WERI-Rb-1 (cell line): ENCODE results near the gene ZNF490.
"Not testable (repeated sequence)": the region's sequence is repeated elsewhere in the genome, so short reads cannot be mapped to it uniquely, and the experiment has no call there.

Source experiments
- DNase-seq: peaks from one replicate; pipeline ENCODE4 v3.0.0-alpha.2; 2020
- H3K27ac ChIP-seq: fragments of 250-450 bp; sonication (Bioruptor Pico); 2 replicates; pipeline ENCODE4 v1.5.1; 2020; ENCODE audit warnings: mild to moderate bottlenecking, moderate library complexity
- H3K27me3 ChIP-seq: fragments of 250-450 bp; sonication (Bioruptor Pico); 2 replicates; pipeline ENCODE4 v1.5.1; 2021; ENCODE audit warnings: mild to moderate bottlenecking, low read depth, moderate library complexity; ENCODE audit not compliant: insufficient read depth, severe bottlenecking
- H3K36me3 ChIP-seq: fragments of 250-450 bp; sonication (Bioruptor Pico); 2 replicates; pipeline ENCODE4 v1.5.1; 2020; ENCODE audit warnings: mild to moderate bottlenecking, moderate library complexity
- H3K4me3 ChIP-seq: 2 replicates; pipeline ENCODE4 v1.5.1; 2011; ENCODE audit warnings: low read depth, mild to moderate bottlenecking, control low read depth, low read length
- H3K9me3 ChIP-seq: fragments of 250-450 bp; sonication (Bioruptor Pico); 2 replicates; pipeline ENCODE4 v1.5.1; 2021; ENCODE audit warnings: mild to moderate bottlenecking, moderate library complexity; ENCODE audit not compliant: severe bottlenecking
- CTCF ChIP-seq: IDR thresholded peaks from 2 replicates; pipeline ENCODE4 v1.5.1; 2011; ENCODE audit warnings: low read depth, mild to moderate bottlenecking, control low read depth, inconsistent platforms, low read length

Gene ZNF490

GRCh38 chr19:12649941-12650340 lies 39.3 kb upstream of the ZNF490 start:
- no peaks in the 10 kb centered on the region for H3K27me3 ChIP-seq
- DNase-seq, result no peak
- H3K27ac ChIP-seq, result no peak overlapping the region
- no peak overlapping the region for H3K4me3 ChIP-seq
- no peaks in the 10 kb centered on the region; the same call in 1 of the 2 replicates for H3K36me3 ChIP-seq
- H3K9me3 ChIP-seq, result no peaks in the 10 kb centered on the region
- no peak for TF ChIP-seq CTCF

GRCh38 chr19:12648088-12648487 lies 37.5 kb upstream of the ZNF490 start:
- no peaks in the 10 kb centered on the region for H3K36me3 ChIP-seq
- H3K9me3 ChIP-seq, result no peaks in the 10 kb centered on the region
- no peak overlapping the region for H3K27ac ChIP-seq
- TF ChIP-seq CTCF, result no peak
- H3K4me3 ChIP-seq, result no peak overlapping the region
- no peak for DNase-seq
- H3K27me3 ChIP-seq, result no peaks in the 10 kb centered on the region

- no peak overlapping the region for H3K4me3 ChIP-seq
- no peaks in the 10 kb centered on the region for H3K27me3 ChIP-seq
- no peak overlapping the region for H3K27ac ChIP-seq
- no peaks in the 10 kb centered on the region for H3K36me3 ChIP-seq
- no peaks in the 10 kb centered on the region for H3K9me3 ChIP-seq
- no peak for TF ChIP-seq CTCF
- DNase-seq, result no peak
These were observed 37.0 kb upstream of the ZNF490 start for GRCh38 chr19:12647490-12648071.

GRCh38 chr19:12647047-12647446 lies 36.4 kb upstream of the ZNF490 start:
- H3K27me3 ChIP-seq, result no peaks in the 10 kb centered on the region
- H3K4me3 ChIP-seq, result no peak overlapping the region
- no peaks in the 10 kb centered on the region for H3K36me3 ChIP-seq
- no peak overlapping the region for H3K27ac ChIP-seq
- no peak for DNase-seq
- TF ChIP-seq CTCF, result no peak
- H3K9me3 ChIP-seq, result no peaks in the 10 kb centered on the region

GRCh38 chr19:12646551-12646950 lies 35.9 kb upstream of the ZNF490 start:
- DNase-seq, result no peak
- no peaks in the 10 kb centered on the region for H3K9me3 ChIP-seq
- no peak overlapping the region for H3K27ac ChIP-seq
- H3K27me3 ChIP-seq, result no peaks in the 10 kb centered on the region
- no peak for TF ChIP-seq CTCF
- H3K4me3 ChIP-seq, result no peak overlapping the region
- no peaks in the 10 kb centered on the region for H3K36me3 ChIP-seq

GRCh38 chr19:12643716-12644115 lies 33.1 kb upstream of the ZNF490 start:
- H3K27me3 ChIP-seq, H3K36me3 ChIP-seq, H3K4me3 ChIP-seq, DNase-seq, H3K9me3 ChIP-seq, H3K27ac ChIP-seq: not testable (repeated sequence)
